ENCODE data around the gene HECTD1. TPM values are rescaled to one million over a fixed set of nuclear protein-coding genes. Genes with fewer than 3 reads are reported as not detected.

Gene HECTD1
- total and polyA plus RNA-seq, 9 of the 15 experiments (the other 6 are each of a cell fraction or from before 2014, with no cell fraction given), result 27.9 to 111 (median 78.1) TPM

- no TSS peak for BruUV-seq (replicated peaks)
- Histone ChIP-seq H3K9me1 (ENCODE audit: control insufficient read depth, insufficient read depth, low read length) (no peaks in the 10 kb centered on the region), H4K20me1 (replicated peaks; ENCODE audit: control insufficient read depth, insufficient read depth, low read length) (no peaks in the 10 kb centered on the region), H3K27ac (ENCODE audit: extremely low read depth, low read depth, low read length) (no peak overlapping the region), H3K36me3 (ENCODE audit: control insufficient read depth, insufficient read depth, low read length) (peaks cover 68% of the 10 kb centered on the region), H3K4me3 (no peak overlapping the region), H3K9me3 (replicated peaks; ENCODE audit: control insufficient read depth, insufficient read depth, low read depth, low read length) (no peaks in the 10 kb centered on the region), H3K79me2 (ENCODE audit: control insufficient read depth, insufficient read depth, low read length) (no peaks in the 10 kb centered on the region), H3K27me3 (ENCODE audit: control insufficient read depth in 2 of 2, insufficient read depth in 2 of 2, low read length in 2 of 2) (no peaks in the 10 kb centered on the region), H3K4me2 (ENCODE audit: insufficient read depth, low read length) (no peak overlapping the region), H2AFZ (ENCODE audit: low read depth, low read length) (no peak overlapping the region), H3K9ac (ENCODE audit: insufficient read depth in 1 of 2, low read depth in 2 of 2, low read length in 2 of 2) (no peak overlapping the region), H3K4me1 (replicated peaks in 1 of 2; ENCODE audit: control insufficient read depth in 2 of 2, insufficient read depth in 2 of 2, low read length in 2 of 2) (no peaks in the 10 kb centered on the region)
- 92% methylated on average over 8 of the region's 16 CpGs for WGBS (ENCODE audit: insufficient coverage, low coverage, missing lambda C conversion rate)
- intact Hi-C loops (cut with micrococcal nuclease) (no loop called here), in situ Hi-C loops (cut with MboI) (no loop called here)
- FAIRE-seq, result no peak
- CTCF ChIA-PET (ENCODE audit: low intra/inter-chr PET ratio), result no interaction called here
- TF ChIP-seq TAF1 (IDR thresholded peaks at IDR 0.05; ENCODE audit: control insufficient read depth, extremely low read depth, insufficient read depth, low read length, severe bottlenecking) (no peak), U2AF1 (optimal IDR thresholded peaks at IDR 0.05; ENCODE audit: low read depth, low read length) (no peak), CEBPZ (IDR thresholded peaks at IDR 0.05; ENCODE audit: borderline replicate concordance, low read depth, low read length) (no peak), GTF2E2 (tag; IDR thresholded peaks at IDR 0.05) (no peak), MLX (CRISPR knock-in tag; conservative IDR thresholded peaks at IDR 0.05) (no peak), POLR2A (conservative IDR thresholded peaks at IDR 0.05) (no peak), NR3C1 (CRISPR knock-in tag; IDR thresholded peaks at IDR 0.05) (no peak), ZNF133 (CRISPR knock-in tag; IDR thresholded peaks at IDR 0.05) (no peak), ZNF124 (CRISPR knock-in tag; IDR thresholded peaks at IDR 0.05) (no peak), SOX6 (IDR thresholded peaks at IDR 0.05) (no peak), HSF4 (CRISPR knock-in tag; IDR thresholded peaks at IDR 0.05; ENCODE audit: borderline replicate concordance) (no peak), MED1 (CRISPR knock-in tag; IDR thresholded peaks at IDR 0.05; ENCODE audit: borderline replicate concordance) (no peak), XRCC3 (IDR thresholded peaks at IDR 0.05) (no peak), HDAC2 (IDR thresholded peaks at IDR 0.05) (no peak), POLR3G (IDR thresholded peaks at IDR 0.05; ENCODE audit: extremely low read depth, insufficient read length, insufficient replicate concordance) (no peak), PPARD (CRISPR knock-in tag; IDR thresholded peaks at IDR 0.05) (no peak), SRSF1 (IDR thresholded peaks at IDR 0.05; ENCODE audit: low read depth, low read length) (no peak), CBFA2T3 (IDR thresholded peaks at IDR 0.05) (no peak)
- POLR2A ChIA-PET, result interaction anchor here (0.6 to 0.7 kb wide), 2 partner anchors 30 to 195 kb away, joined by 4 to 5 read pairs; no protein-coding TSS in a partner anchor
- DNase-seq (ENCODE audit: extremely low read depth in 1 of 4, low spot score in 3 of 4), result no peak
- no peak for ATAC-seq
Measured at GRCh38 chr14:31162910-31163649, 44.5 kb downstream of the HECTD1 start.

Data from K562 (cell line).